Colonic mucosa (tissue), 4 donors: ENCODE measurements around the gene GNG14. TPM values are rescaled to one million over a fixed set of nuclear protein-coding genes. Genes with fewer than 3 reads are reported as not detected.
"Not testable (repeated sequence)": the region's sequence is repeated elsewhere in the genome, so short reads cannot be mapped to it uniquely, and the experiment has no call there.

Experiments used
- DNase-seq: peaks from one replicate; pipeline ENCODE4 v3.0.0-alpha.2; 2020
- H3K27ac ChIP-seq: fragments of 200-600 bp; one replicate; pipeline ENCODE4 v1.8.0; 2021
- H3K27me3 ChIP-seq: fragments of 200-600 bp; one replicate; pipeline ENCODE4 v1.8.0; 2021
- H3K36me3 ChIP-seq: fragments of 200-600 bp; one replicate; pipeline ENCODE4 v1.8.0; 2021
- H3K4me1 ChIP-seq: fragments of 200-600 bp; one replicate; pipeline ENCODE4 v1.8.0; 2021; ENCODE audit warnings: mild to moderate bottlenecking
- H3K4me3 ChIP-seq: fragments of 200-600 bp; one replicate; pipeline ENCODE4 v1.8.0; 2021
- H3K9ac ChIP-seq, 2 donors: one replicate each; pipeline ENCODE4 v1.7.0; 2013; ENCODE audit warnings: control low read depth in 2 of 2, low read depth in 2 of 2, low read length in 2 of 2
- H3K9me3 ChIP-seq: fragments of 200-600 bp; one replicate; pipeline ENCODE4 v1.8.0; 2021
- intact Hi-C: fragments of 100-400 bp; cut with DNase I; formaldehyde crosslinking; loops from one replicate; pipeline ENCODE4 v1.14.1; 2022
- total RNA-seq, 2 donors: library from RNA; stranded (reverse); fragmentation: NEBNext Ultra II Directional in 1 of 2; extraction: Animal tissue kit (Norgen Biotek cat#: 25700) in 1 of 2; gene quantifications; one replicate each; pipeline ENCODE4 v1.2.1, GENCODE V29; 2021
- TF ChIP-seq, protein P1 (sequence below): fragments of 200-600 bp; IDR thresholded peaks from one replicate; pipeline ENCODE4 v1.8.0; 2022; ENCODE audit warnings: antibody characterized with exemption, mild to moderate bottlenecking
- donor health status: healthy.
- donor health status: DM: no; HTN: no; CAD: no.
- donor health status: DM: no; HTN: no; CAD: no.

GNG14 gene
- not detected for total RNA-seq

DNA sequence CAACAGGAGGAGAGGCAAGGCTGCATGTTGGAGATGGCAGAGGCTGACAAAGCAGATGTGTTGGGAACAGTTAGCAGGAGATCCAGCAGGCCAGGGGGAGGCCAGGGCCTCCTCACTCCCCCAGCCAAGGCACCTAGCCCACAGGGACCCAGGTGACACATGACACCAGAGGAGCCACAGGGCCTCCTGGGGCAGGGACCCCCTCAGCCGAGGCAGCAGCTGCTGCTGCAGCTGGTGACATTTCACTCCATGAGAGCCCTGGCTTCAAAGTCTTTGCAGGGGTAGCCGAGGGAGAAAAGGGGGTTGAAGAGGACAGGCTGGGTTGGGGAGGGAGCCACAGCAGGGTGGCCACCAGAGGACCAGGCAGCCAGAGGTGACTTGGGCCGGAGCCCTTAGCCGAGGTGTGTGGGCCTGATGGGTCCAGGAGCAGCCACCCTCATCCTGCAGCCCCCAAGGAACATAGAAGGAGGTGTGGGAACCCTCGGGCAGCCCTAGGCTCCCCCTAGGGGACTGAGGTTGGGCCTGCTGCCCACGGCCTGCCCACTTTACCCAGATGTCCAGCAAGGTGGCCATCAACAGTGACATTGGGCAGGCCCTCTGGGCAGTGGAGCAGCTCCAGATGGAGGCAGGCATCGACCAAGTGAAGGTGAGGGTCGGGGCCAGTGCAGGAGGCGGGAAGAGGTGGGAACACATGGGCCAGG is at the start of gene GNG14:
Gene GNG14, plus strand, starts transcription at position 503 of the 701 bp plus-strand sequence. Its CDS starts 51 bp downstream, at position 554.
- no peak within 1 kb of the TSS for H3K27ac ChIP-seq
- TF ChIP-seq, protein P1, sequence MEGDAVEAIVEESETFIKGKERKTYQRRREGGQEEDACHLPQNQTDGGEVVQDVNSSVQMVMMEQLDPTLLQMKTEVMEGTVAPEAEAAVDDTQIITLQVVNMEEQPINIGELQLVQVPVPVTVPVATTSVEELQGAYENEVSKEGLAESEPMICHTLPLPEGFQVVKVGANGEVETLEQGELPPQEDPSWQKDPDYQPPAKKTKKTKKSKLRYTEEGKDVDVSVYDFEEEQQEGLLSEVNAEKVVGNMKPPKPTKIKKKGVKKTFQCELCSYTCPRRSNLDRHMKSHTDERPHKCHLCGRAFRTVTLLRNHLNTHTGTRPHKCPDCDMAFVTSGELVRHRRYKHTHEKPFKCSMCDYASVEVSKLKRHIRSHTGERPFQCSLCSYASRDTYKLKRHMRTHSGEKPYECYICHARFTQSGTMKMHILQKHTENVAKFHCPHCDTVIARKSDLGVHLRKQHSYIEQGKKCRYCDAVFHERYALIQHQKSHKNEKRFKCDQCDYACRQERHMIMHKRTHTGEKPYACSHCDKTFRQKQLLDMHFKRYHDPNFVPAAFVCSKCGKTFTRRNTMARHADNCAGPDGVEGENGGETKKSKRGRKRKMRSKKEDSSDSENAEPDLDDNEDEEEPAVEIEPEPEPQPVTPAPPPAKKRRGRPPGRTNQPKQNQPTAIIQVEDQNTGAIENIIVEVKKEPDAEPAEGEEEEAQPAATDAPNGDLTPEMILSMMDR: no peak
- H3K4me1 ChIP-seq: no peaks in the 10 kb centered on the region
- H3K9me3 ChIP-seq: no peaks in the 10 kb centered on the region
- H3K4me3 ChIP-seq: no peak within 1 kb of the TSS
- no peak within 1 kb of the TSS for H3K9ac ChIP-seq
- H3K27me3 ChIP-seq: no peaks in the 10 kb centered on the region
- H3K36me3 ChIP-seq: no peaks in the 10 kb centered on the region
- DNase-seq: no peak
- intact Hi-C loops: no loop called here

DNA sequence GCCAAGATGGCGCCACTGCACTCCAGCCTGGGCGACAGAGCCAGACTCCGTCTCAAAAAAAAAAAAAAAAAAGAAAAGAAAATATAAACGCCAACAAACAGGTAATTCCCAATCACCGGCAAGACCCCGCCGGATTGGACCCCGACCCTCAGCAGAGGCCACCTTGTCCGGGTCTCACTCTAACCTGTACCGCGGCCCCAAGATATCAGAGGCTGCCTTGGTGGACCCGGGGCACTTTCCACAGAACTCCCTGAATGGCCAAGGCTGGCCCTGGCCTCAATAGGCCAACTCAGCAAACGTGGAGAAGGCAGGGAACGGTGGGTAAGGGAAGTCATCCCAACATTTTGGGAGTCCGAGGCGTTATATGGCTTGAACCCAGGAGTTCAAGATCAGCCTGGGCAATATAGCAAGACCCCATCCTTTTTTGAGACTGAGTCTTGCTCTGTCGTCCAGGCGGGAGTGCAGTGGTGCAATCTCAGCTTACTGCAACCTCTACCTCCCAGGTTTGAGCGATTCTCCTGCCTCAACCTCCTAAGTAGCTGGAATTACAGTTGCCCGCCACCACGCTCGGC is 49.1 kb upstream of the GNG14 start:
- H3K4me3 ChIP-seq: no peak overlapping the region
- no peak overlapping the region for H3K9ac ChIP-seq
- no peaks in the 10 kb centered on the region for H3K36me3 ChIP-seq
- H3K4me1 ChIP-seq: no peaks in the 10 kb centered on the region
- intact Hi-C loops: no loop called here
- H3K27ac ChIP-seq: no peak overlapping the region
- H3K27me3 ChIP-seq: no peaks in the 10 kb centered on the region
- TF ChIP-seq, protein P1: no peak
- DNase-seq: no peak
- H3K9me3 ChIP-seq: no peaks in the 10 kb centered on the region

DNA sequence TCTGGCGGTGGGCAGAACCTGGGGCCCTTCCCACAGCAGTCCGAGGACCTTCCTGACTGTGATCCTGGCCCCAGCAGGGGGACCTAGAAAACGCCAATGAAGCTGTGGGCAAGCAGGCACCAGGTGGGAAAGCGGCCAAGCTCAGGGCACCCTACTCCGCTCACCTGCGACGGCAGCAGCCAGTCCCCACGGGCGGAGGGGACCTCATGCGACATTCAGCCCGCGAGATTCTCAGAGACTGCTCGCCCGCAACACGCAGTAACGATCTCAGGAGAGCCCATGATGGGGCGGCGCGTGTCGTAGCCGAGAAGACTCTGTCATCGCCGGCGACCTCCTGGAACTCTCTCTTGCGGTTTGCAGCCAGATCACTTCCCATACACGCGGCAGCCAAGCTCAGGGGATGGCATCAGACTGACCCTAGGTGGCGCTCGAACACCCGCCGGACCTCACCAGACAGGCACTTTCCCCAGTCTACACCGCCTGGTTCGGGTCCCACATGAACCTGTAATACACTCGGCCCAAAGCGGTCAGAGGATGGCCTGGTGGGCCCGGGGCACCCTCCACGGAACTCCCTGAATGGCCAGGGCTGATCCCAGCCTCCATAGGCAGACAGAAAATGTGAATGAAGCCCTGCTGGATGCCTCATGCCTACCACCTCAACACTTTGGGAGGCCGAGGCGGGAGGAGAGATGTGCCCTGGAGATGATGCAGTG is 47.7 kb upstream of the GNG14 start:
- intact Hi-C loops: no loop called here
- TF ChIP-seq, protein P1: peak; percentile 82
- Histone ChIP-seq H3K27ac (no peak overlapping the region), H3K9me3 (no peaks in the 10 kb centered on the region), H3K9ac (no peak overlapping the region), H3K4me1 (no peaks in the 10 kb centered on the region), H3K4me3 (no peak overlapping the region), H3K27me3 (no peaks in the 10 kb centered on the region), H3K36me3 (no peaks in the 10 kb centered on the region)
- DNase-seq: peak; percentile 83

DNA sequence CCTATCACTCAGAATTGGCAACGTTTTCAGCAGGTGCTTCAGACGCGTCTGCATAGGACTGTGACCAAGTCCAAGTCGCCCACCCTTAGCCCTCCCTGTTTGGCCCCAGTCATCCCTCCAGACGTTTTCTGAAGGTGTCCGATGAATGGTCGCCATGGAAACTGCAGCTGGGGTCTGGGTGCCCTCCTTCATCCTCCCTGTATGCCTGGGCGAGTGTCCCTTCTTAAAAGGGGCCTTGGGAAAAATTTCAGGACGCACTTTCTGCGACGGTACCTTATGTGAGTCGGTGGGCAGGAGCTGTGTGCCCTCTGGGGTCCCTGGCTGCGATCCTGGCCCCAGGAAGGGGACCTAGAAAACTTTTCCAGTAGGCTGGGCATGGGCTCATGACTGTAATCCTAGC is 46.3 kb upstream of the GNG14 start:
- intact Hi-C loops: no loop called here
- TF ChIP-seq, protein P1: no peak
- no peak overlapping the region for H3K4me3 ChIP-seq
- no peak overlapping the region for H3K9ac ChIP-seq
- H3K9me3 ChIP-seq: no peaks in the 10 kb centered on the region
- H3K4me1 ChIP-seq: no peaks in the 10 kb centered on the region
- DNase-seq: no peak
- no peak overlapping the region for H3K27ac ChIP-seq
- no peaks in the 10 kb centered on the region for H3K36me3 ChIP-seq
- no peaks in the 10 kb centered on the region for H3K27me3 ChIP-seq

DNA sequence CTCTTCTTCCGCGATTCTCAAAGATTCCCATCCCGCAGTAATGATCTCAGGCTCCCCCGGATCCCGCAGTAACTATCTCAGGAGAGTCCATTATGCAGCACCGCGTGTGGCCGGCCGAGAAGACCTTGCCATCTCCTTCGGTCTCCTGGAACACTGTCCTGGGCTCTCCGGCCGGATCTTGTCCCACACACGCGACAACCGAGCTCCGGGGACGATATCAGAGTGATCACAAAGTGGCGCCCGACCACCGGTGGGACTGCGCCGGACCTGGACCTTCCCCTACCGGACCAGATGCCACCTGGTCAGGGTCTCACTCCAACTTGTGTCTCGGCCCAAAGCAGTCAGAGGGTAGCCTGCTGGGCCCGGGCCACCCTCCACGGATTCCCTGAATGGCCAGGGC is 45.3 kb upstream of the GNG14 start:
- no peak overlapping the region for H3K9ac ChIP-seq
- no peaks in the 10 kb centered on the region for H3K36me3 ChIP-seq
- H3K4me3 ChIP-seq: no peak overlapping the region
- no peaks in the 10 kb centered on the region for H3K9me3 ChIP-seq
- DNase-seq: no peak
- intact Hi-C loops: no loop called here
- TF ChIP-seq, protein P1: no peak
- H3K4me1 ChIP-seq: no peaks in the 10 kb centered on the region
- H3K27me3 ChIP-seq: no peaks in the 10 kb centered on the region
- H3K27ac ChIP-seq: no peak overlapping the region

DNA sequence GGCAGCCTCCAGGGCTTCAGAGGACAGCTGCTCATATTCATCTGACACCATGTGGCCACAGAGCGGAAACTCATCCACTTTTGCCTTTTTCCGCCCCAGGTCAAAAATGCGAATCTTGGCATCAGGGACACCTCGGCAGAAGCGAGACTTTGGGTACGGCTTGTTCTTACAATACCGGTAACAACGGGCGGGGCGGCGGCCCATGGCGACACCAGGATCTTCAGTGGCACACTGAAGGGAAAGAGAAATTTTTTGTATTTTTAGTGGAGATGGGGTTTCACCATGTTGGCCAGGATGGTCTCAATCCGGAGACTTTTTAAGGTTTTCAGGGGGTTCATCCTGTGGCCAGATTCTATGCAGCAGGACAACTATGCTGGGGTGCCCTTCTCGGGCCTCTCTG is 44.1 kb upstream of the GNG14 start:
- H3K27ac ChIP-seq, DNase-seq, H3K27me3 ChIP-seq, H3K9ac ChIP-seq, intact Hi-C loops, H3K36me3 ChIP-seq, H3K4me3 ChIP-seq, H3K4me1 ChIP-seq, H3K9me3 ChIP-seq: not testable (repeated sequence)
